HG03139 (cell line): ENCODE results near the gene LRP1.
A peak's percentile ranks its signal among the peaks of the same experiment; 100 is the strongest.

ENCODE experiments used
- ATAC-seq: cut with Tn5 transposase; IDR thresholded peaks from one replicate; pipeline ENCODE4 v1.9.1; 2021; ENCODE audit not compliant: unreplicated experiment

Gene LRP1

GRCh38 chr12:57127726-57128518, at the start of gene LRP1:
Gene LRP1, plus strand, starts transcription at chr12:57128483. Its CDS starts 482 bp downstream, at chr12:57128965.
- ATAC-seq: no peak

- ATAC-seq: peak; percentile 96
Observed at GRCh38 chr12:57078519-57079404, 49.5 kb upstream of the LRP1 start, which contains the start of gene NEMP1. Gene NEMP1, minus strand, starts transcription at chr12:57078791. Its CDS starts 46 bp downstream, at chr12:57078745.

- ATAC-seq: no peak
Observed at GRCh38 chr12:57079821-57080220, 48.5 kb upstream of the LRP1 start.

- no peak for ATAC-seq
Observed at GRCh38 chr12:57080855-57081254, 47.4 kb upstream of the LRP1 start.

GRCh38 chr12:57085999-57086492, 42.2 kb upstream of the LRP1 start:
- ATAC-seq: no peak

- no peak for ATAC-seq
Observed at GRCh38 chr12:57086493-57087009, 41.7 kb upstream of the LRP1 start.

- peak; percentile 28 for ATAC-seq
Observed at GRCh38 chr12:57087010-57087690, 41.1 kb upstream of the LRP1 start.

GRCh38 chr12:57087691-57088353, 40.5 kb upstream of the LRP1 start:
- ATAC-seq: peak; percentile 30

GRCh38 chr12:57088354-57089270, 39.7 kb upstream of the LRP1 start, which contains the start of gene NAB2:
Gene NAB2, plus strand, starts transcription at chr12:57089114. Its CDS starts 158 bp downstream, at chr12:57089272.
- ATAC-seq: peak; percentile 47

GRCh38 chr12:57089271-57090245, 38.7 kb upstream of the LRP1 start:
- ATAC-seq: no peak

GRCh38 chr12:57090490-57090889, 37.8 kb upstream of the LRP1 start:
- ATAC-seq: no peak

- no peak for ATAC-seq
Observed at GRCh38 chr12:57090924-57091637, 37.2 kb upstream of the LRP1 start.

GRCh38 chr12:57091638-57092528, 36.4 kb upstream of the LRP1 start:
- ATAC-seq: no peak

- ATAC-seq: no peak
Observed at GRCh38 chr12:57092529-57092862, 35.8 kb upstream of the LRP1 start.

- no peak for ATAC-seq
Observed at GRCh38 chr12:57092876-57093414, 35.3 kb upstream of the LRP1 start.
